B cell (primary cell): ENCODE measurements around the gene LASP1. TPM values are rescaled to one million over a fixed set of nuclear protein-coding genes. Genes with fewer than 3 reads are reported as not detected.

Experiments used
- ATAC-seq: fragments of 200-7000 bp; cut with Tn5 transposase; one replicate; pipeline ENCODE4 v1.10.0; 2021; ENCODE audit warnings: low read depth, mild to moderate bottlenecking, moderate number of reproducible peaks, moderate library complexity
- CTCF ChIA-PET: fragments of 350-600 bp; sonication (Branson Sonifier 250); formaldehyde crosslinking; loops from one replicate; lab custom pipeline; 2021; ENCODE audit warnings: antibody characterized with exemption, inconsistent platforms; lab: Charles Lee
- POLR2A ChIA-PET: fragments of 350-600 bp; sonication (Branson Sonifier 250); formaldehyde crosslinking; loops from one replicate; lab custom pipeline; 2021; ENCODE audit warnings: antibody characterized with exemption; lab: Charles Lee
- DNase-seq: peaks from one replicate; pipeline ENCODE4 v3.0.0; 2013
- H2AFZ ChIP-seq: 2 replicates; pipeline ENCODE4 v1.6.1; 2012; ENCODE audit warnings: mild to moderate bottlenecking, low read depth, low read length; ENCODE audit not compliant: insufficient read depth, poor library complexity, severe bottlenecking
- H3K27ac ChIP-seq, 2 donors: 1 replicate in 1 of 2; 2 replicates in 1 of 2; pipeline ENCODE4 v1.5.1; 2012 to 2013; ENCODE audit warnings: low read length in 2 of 2, mild to moderate bottlenecking in 2 of 2, moderate library complexity in 1 of 2
- H3K27me3 ChIP-seq, 4 experiments: fragments of 200-600 bp in 1 of 4; sonication (generic) in 1 of 4; replicated peaks in 1 of 4; 1 replicate in 2 of 4; 2 replicates in 2 of 4; pipeline versions ENCODE4 v1.6.1 to v1.7.0; 2013 to 2016; ENCODE audit warnings: low read length in 3 of 4, mild to moderate bottlenecking in 2 of 4, mixed read lengths in 1 of 4, moderate library complexity in 1 of 4; ENCODE audit not compliant: insufficient read depth in 4 of 4, control insufficient read depth in 3 of 4; ENCODE audit errors: control extremely low read depth in 1 of 4
- H3K36me3 ChIP-seq, 2 experiments: replicated peaks in 1 of 2; 1 replicate in 1 of 2; 2 replicates in 1 of 2; pipeline versions ENCODE4 v1.6.1 to v1.7.1; 2013; ENCODE audit warnings: low read length in 1 of 2; ENCODE audit not compliant: insufficient read depth in 2 of 2, control insufficient read depth in 1 of 2; ENCODE audit errors: control extremely low read depth in 1 of 2, extremely low read depth in 1 of 2
- H3K4me1 ChIP-seq, 2 donors: fragments of 200-600 bp in 1 of 2; sonication (generic) in 1 of 2; 1 replicate in 1 of 2; 2 replicates in 1 of 2; pipeline versions ENCODE4 v1.5.1 to v1.6.1; 2013 to 2017; ENCODE audit warnings: low read length in 2 of 2; ENCODE audit not compliant: control insufficient read depth in 2 of 2, insufficient read depth in 2 of 2
- H3K4me2 ChIP-seq: replicated peaks from 2 replicates; pipeline ENCODE3; 2012; ENCODE audit warnings: mild to moderate bottlenecking, low read depth, low read length; ENCODE audit not compliant: poor library complexity, severe bottlenecking
- H3K4me3 ChIP-seq, 5 experiments: fragments of 200-600 bp in 1 of 5; sonication (generic) in 1 of 5; 1 replicate in 3 of 5; 2 replicates in 2 of 5; pipeline versions ENCODE4 v1.5.1 to v1.7.0; 2011 to 2016; ENCODE audit warnings: low read length in 4 of 5, mild to moderate bottlenecking in 4 of 5, low read depth in 2 of 5, control low read depth in 1 of 5, moderate library complexity in 1 of 5; ENCODE audit not compliant: insufficient read depth in 1 of 5; ENCODE audit errors: control extremely low read depth in 1 of 5, extremely low read depth in 1 of 5
- H3K79me2 ChIP-seq: fragments of 200-600 bp; sonication (generic); one replicate; pipeline ENCODE4 v1.6.0; 2016; ENCODE audit warnings: low read length; ENCODE audit not compliant: control insufficient read depth, insufficient read depth
- H3K9ac ChIP-seq: fragments of 200-600 bp; sonication (generic); 2 replicates; pipeline ENCODE4 v1.6.1; 2017; ENCODE audit warnings: mild to moderate bottlenecking, low read length, moderate library complexity
- H3K9me3 ChIP-seq, 3 donors: one replicate each; pipeline versions ENCODE4 v1.6.1 to v1.7.1; 2013; ENCODE audit warnings: low read length in 2 of 3; ENCODE audit not compliant: control insufficient read depth in 2 of 3, insufficient read depth in 1 of 3; ENCODE audit errors: control extremely low read depth in 1 of 3
- H4K20me1 ChIP-seq: 2 replicates; pipeline ENCODE4 v1.6.0; 2012; ENCODE audit warnings: mild to moderate bottlenecking, low read length; ENCODE audit not compliant: insufficient read depth, control insufficient read depth, poor library complexity, severe bottlenecking
- H3K27ac Mint-ChIP-seq: one replicate; pipeline ENCODE4 v1.8.0; 2021; ENCODE audit warnings: mixed read lengths
- H3K27me3 Mint-ChIP-seq: one replicate; pipeline ENCODE4 v1.8.0; 2021; ENCODE audit warnings: mixed read lengths
- H3K4me1 Mint-ChIP-seq: one replicate; pipeline ENCODE4 v1.8.0; 2021; ENCODE audit warnings: mixed read lengths
- H3K4me3 Mint-ChIP-seq: one replicate; pipeline ENCODE4 v1.8.0; 2021; ENCODE audit warnings: mixed read lengths
- H3K9me3 Mint-ChIP-seq: one replicate; pipeline ENCODE4 v1.8.0; 2022; ENCODE audit warnings: mixed read lengths; ENCODE audit not compliant: insufficient read depth
- CTCF ChIP-seq: fragments of 200-600 bp; IDR thresholded peaks from one replicate; pipeline ENCODE4 v1.8.0; 2022; ENCODE audit warnings: antibody characterized with exemption, mild to moderate bottlenecking
- EZH2 ChIP-seq: IDR thresholded peaks from 2 replicates; pipeline ENCODE4 v1.6.1; 2012; ENCODE audit warnings: borderline replicate concordance, low read depth, mild to moderate bottlenecking, moderate library complexity, low read length; ENCODE audit not compliant: insufficient read depth, poor library complexity, severe bottlenecking
- WGBS: methylation state at CpG from one replicate; pipeline ENCODE4 v1.1.5; 2013; ENCODE audit warnings: missing lambda C conversion rate; ENCODE audit not compliant: insufficient coverage; 5-methylcytosine and 5-hydroxymethylcytosine counted together
- intact Hi-C: fragments of 100-400 bp; cut with micrococcal nuclease; formaldehyde crosslinking; loops from one replicate; pipeline ENCODE4 v1.10.0; 2022
- polyA plus RNA-seq: library from polyadenylated mRNA; depleted of rRNA; stranded (reverse); fragments of >200 nt; gene quantifications from 2 replicates; pipeline ENCODE4 v1.2.3, GENCODE V29; 2012
- total RNA-seq, 2 donors: library from RNA; stranded (reverse); fragments of 120-200 nt in 1 of 2; gene quantifications; 1 replicate in 1 of 2; 2 replicates in 1 of 2; pipeline versions ENCODE4 v1.2.3 to v1.2.4, GENCODE V29; 2013 to 2022

The LASP1 gene
- total and polyA plus RNA-seq, 2 donors (not counting 1 experiment from before 2014, with no cell fraction given) = 51.6 to 125 TPM

- WGBS = 94% methylated on average over 6 of the region's 14 CpGs
- no peak within 1 kb of the TSS for H3K27ac Mint-ChIP-seq
- Histone ChIP-seq H2AFZ (no peak within 1 kb of the TSS), H3K36me3 (peaks cover 0 to 3% of the 10 kb centered on the region in 2 experiments), H3K4me2 (no peak within 1 kb of the TSS), H3K27ac (no peak within 1 kb of the TSS), H3K27me3 (no peaks in the 10 kb centered on the region), H4K20me1 (no peaks in the 10 kb centered on the region), H3K4me3 (no peak within 1 kb of the TSS), H3K9ac (no peak within 1 kb of the TSS), H3K9me3 (no peaks in the 10 kb centered on the region), H3K4me1 (peaks cover 0 to 3% of the 10 kb centered on the region in 2 donors), H3K79me2 (no peaks in the 10 kb centered on the region)
- peaks cover 17% of the 10 kb centered on the region for H3K4me1 Mint-ChIP-seq
- H3K27me3 Mint-ChIP-seq = no peaks in the 10 kb centered on the region
- intact Hi-C loops = no loop called here
- ATAC-seq = no peak
- H3K4me3 Mint-ChIP-seq = no peak within 1 kb of the TSS
- DNase-seq = no peak
- CTCF ChIA-PET = interaction anchor here (0.7 to 2.6 kb wide), 5 partner anchors 14 to 131 kb away, joined by 3 to 15 read pairs (median 4); partner anchors contain the start of gene LASP1
- POLR2A ChIA-PET = interaction anchor here (0.5 to 4.5 kb wide), 2 partner anchors 55 to 57 kb away, joined by 5 to 20 read pairs; partner anchors contain the start of gene LASP1
- H3K9me3 Mint-ChIP-seq = no peaks in the 10 kb centered on the region
- TF ChIP-seq EZH2 (no peak), CTCF (no peak)
These were observed 55.6 kb downstream of the LASP1 start, which contains the start of gene LASP1NB for GRCh38 chr17:38925263-38925995. LASP1NB (plus strand) TSS chr17:38925614.
